Suppressor macrophage treated with lipopolysaccharide for 1 hour (primary cell): ENCODE measurements around the gene PPP2R3B.
"Not testable (repeated sequence)": the region's sequence is repeated elsewhere in the genome, so short reads cannot be mapped to it uniquely, and the experiment has no call there.

ENCODE experiments used
- DNase-seq, 3 donors: peaks; one replicate each; pipeline ENCODE4 v3.0.0-alpha.2; 2020 to 2022

PPP2R3B gene

DNA sequence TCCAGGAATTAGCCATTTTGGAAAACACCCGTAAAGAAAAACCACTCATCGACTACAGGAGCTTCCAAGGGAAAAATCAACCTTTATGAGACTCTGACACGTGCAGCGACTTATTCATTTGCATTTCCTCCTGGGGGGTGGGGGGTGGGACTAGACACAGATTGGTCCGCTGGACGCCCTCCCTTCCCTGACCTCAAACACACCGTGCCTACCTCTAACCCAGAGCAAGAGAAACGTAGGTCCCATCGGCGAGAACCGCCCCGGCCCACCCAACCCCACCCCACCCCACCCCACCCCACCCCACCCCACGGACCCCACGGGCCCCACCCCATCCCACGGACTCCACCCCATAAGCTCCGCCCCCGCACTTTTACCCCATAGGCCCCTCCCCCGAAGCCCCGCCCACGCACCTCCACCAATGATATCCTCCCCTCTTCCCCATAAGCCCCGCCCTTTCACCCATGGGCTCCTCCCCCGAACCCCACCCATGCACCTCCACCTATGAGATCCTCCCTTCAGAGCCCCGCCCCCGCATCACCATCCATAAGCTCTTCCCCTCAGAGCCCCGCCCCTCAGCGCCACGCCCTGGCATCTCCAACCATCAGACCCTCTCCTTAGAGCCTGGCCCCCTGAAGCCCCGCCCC, 69.2 kb downstream of the PPP2R3B start:
- peak; percentile 28 to 97 (median 91) for DNase-seq

DNA sequence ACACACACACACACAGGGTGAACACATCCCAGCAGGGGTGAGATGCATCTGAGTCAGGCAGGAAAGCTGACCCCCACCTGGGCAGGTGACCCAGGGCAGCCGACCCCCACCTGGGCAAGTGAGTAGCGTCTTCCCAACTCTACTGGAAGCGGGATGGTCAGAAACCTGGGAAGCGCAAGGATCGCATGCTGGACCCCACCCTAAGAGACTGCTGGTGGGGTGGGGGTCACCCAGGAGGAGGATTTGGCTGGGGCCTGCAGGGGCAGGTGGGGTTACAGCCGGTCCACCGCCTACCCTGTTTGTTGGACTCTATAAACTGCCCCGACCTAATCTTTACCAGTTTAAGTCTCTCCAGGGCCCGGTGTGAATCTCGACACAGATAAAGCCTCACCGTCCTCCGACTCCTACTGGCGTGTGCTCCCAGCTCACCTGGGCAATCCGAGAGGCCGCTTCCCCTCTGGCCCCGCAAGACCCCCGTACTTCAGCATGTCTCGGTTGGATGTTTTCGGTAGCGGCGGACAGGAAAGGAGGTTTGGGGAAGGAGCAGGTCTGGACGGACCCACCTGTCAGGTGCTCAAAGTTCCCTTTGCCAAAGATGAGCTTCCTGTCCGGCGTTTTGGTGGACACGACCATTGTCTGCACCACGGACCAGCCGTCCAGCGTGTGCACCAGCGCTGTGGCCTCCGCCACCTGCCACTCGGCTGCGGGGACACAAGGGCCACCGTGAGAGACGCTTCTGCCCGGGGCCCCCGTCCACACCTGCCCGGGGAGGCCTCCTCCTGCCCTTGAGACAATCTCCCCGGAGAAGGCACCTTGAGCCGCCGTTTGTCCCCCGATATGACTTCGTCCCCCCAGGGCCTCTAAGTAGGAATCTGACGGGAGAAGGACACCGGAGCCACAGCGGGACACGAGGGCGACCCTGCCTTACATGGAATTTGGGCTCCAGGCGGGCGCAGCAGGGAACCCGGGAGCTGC, 70.1 kb downstream of the PPP2R3B start:
- no peak for DNase-seq

DNA sequence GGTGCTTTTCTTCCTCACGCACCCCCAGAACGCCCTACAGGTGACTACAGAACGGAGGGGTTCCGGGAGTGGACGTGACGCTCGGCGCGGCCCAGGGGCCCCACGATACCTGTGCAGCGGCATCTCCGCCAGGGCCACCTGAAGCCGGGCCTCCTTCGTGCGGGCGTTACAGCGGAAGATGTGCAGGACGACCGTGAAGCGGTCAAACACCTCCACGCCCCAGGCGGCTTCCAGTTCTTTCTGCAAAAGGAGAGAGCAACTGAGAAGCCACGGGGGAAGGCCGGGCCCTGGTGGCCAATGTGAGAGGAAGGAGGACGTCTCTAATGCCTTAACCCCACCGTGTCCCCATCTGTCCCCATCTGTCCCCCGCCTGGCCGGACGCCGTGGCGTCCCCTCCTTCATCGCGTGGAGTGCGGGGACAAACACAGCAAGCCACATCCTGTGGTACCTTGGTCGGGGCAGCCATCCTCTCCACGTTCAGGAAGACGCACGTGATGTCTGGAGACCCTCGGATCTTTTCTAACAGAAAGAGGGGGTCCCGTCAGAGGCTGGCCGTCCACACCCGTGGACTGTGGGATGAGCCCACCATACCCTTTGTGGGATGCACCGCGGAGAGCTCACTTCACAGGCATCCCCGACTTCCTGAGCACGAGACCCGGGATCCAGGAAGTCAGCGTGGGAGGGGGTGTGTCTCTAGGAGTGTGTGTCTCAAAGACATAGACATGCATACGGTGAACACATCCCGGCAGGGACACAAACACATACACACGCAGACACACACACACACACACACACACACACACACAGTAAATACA, 71.7 kb downstream of the PPP2R3B start:
- DNase-seq: no peak

DNA sequence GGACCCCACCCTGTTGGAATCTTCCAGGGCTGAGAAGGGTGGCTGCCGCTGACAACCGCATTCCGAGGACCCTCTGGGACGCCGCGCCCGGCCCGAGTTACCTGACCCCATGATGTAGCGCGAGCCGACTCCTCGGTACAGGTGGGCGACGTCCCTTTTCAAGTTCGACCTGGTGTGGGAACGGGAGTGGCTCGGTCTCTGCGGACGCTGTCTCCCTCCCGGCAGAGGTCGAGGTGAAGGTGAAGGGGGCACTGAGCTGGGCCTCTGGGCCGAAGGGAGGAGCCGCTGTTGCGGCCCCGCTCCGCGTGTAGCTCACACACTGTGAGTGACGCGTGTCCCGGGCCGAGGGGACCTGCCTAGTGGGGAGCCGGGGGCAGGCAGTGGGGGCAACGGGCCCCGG, 72.7 kb downstream of the PPP2R3B start:
- no peak for DNase-seq

DNA sequence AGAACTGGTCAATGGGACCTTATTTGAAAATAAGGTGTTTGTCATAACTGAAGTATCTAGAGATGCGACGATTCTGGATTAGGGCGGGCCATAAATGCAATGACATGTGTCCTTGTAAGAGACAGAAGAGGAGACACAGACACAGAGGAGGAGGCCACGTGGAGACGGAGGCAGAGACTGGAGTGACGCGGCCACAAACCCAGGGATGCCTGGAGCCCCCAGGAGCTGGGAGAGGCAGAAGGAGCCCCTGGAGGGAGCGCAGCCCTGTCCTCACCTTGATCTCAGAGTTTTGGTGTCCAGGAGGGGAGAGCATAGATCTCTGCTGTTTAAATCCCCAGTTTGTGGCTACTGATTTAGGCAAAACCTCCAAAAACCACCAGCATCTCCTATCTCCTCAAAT, 73.2 kb downstream of the PPP2R3B start:
- no peak for DNase-seq

DNA sequence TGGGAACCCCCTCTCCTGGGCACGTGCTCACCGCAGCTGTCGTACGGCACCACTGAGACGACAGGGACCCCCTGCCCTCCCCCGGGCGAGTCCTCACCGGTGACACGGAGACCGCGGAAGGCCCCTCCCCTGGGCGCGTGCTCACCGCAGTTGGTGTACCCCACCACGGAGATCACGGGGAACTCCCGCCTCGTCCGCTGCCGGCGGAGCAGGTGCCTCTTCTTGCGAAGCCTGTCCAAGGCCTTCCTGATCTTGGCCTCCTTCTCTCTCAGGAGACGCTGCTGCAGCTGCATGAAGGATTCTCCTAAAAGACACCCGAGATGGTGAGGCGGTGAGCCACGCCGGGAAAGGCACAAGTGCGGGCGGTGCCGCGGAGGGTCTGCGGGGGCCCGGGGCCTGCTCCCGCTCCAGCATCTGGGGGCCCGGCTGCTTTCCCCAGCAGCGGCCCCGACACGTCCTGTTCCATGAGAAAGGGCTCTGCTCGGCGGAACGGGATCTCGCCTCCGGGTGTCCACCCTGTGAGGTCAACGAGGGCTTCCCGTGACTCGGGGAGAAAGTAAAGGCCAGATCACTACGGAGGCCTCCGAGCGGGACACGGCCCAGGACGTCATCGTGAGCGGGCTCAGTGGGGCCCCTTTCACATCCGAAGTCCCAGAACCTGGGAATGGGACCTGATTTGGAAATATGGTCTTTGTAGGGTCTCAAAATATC, 73.9 kb downstream of the PPP2R3B start:
- no peak for DNase-seq

DNA sequence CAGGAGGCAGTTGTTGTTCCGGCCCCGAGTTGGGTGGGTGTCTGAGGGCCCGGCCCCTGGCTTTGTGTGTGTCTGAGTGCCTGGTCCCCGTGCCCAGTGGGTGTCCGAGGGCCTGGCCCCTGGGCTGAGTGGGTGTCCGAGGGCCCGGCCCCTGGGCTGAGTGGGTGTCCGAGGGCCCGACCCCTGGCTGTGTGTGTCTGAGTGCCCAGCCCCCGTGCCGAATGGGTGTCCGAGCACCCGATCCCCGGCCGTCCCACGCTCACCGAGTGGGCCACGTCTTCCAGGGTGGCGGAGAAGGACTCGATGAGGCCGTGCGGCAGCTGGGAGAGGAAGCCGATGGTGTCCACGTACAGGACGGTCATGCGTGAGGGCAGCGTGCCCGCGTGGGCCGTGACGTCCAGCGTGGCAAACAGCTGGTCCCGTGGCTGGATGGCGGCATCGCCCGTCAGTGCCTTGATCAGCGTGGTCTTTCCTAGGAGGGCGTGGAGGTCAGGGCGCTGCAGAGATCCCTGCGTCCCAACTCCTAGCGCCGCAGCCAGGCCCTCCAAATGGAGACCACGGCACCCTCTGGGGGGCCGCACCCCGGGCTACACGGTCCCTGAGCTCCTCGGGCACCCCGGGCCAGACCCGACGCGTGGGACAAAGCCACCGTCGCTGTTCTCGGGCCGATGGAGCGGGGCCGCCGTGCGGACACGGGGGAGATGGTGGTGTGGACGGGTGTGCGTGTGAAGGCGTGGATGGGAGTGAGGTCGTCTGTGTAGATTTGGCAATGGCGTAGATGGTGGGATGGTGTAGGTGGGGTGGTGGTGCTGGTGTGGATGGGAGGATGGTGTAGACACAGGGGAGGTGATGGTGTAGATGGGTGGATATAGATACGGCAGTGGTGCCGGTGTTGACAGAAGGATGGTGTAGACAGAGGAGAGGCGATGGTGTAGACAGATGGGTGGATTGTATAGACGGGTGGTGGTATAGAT, 75.3 kb downstream of the PPP2R3B start:
- DNase-seq: no peak

DNA sequence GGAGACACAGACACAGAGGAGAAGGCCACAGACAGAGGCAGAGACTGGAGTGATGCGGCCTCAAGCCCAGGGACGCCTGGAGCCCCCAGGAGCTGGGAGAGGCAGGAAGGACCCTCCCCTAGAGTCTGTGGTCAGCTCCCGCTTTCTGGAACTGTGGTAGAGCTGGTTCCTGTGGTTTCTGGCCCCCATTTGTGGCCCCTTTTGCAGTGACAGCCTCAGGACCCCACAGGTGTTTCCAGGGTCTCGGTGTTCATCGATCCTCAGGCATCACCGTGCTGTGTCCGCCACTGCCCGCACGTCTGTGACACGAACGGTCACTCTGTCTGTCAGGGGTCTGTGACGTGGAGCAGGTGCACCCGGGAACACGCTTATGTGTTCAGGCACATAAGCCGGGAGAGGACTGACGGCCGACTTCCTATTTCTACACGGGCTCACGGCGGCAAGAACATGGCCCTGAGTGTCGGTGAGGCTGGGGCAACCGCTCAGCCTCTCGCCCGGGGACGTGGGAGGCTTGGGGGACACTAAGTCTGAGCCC, 76.0 kb downstream of the PPP2R3B start:
- DNase-seq: no peak

DNA sequence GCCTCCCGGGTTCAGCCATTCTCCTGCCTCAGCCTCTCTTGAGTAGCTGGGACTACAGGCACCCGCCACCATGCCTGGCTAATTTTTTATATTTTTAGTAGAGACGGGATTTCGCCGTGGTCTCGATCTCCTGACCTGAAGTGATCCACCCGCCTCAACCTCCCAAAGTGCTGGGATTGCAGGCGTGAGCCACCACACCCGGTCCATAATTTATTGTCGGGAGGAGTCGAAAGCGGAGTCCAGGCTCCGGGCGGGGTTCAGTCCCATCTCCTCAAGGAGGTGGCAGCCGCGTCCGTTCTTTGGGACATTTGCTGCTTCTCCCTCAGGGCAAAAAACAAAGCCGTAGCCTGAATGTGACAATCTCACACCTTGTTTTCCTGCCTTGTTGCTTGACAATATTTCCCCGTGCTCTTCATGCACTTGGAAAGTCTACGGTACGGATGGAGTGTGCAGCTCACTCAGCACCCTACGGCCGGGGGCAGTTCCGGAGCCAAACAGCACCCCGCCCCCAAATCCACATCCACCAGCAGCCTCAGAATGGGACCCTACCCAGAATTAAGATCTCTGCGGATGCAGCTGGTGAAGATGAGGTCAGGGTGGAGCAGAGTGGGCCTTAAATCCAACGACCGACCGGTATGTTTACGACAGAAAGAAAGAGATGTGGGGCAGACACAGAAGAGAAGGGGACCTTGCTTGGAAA, 77.7 kb downstream of the PPP2R3B start:
- DNase-seq: no peak

DNA sequence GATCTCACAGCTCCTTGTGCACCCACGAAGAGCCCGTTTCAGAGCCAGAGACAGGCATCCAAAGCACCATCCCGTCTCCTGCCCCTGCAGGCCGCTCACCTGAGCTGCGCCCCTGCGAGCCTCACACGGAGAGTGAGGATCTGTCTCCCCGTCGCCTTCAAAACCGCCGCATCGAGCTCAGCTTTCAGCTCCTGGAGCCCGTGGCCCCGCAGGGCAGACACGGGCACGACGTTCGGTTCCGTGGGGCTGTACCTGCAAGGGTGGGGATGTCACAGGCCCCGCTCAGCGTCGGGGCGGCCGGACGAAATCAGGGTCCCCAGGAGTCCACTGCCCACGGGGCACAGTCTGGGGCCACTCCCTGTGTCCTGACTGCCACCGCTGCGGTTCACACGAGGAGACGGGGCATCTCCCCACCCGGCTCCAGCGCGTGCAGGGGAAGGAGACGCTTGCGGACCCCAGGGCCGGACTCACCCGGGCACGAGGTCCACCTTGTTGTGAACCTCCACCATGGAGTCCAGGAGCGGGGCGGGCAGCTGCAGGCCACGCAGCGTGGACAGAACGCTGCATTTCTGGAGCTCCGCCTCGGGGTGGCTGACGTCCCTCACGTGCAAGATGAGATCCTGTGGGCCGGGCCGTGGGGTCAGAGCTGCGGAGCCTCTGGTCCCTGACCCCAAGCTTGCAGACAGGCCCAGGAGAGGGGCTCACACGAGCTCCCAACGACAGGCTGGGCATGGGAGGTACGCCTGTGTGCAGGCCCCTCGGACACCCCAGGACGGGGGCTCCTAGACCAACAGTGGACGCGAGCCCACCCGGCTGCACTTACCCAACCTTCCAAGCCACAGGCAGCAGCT, 79.2 kb downstream of the PPP2R3B start:
- no peak for DNase-seq

DNA sequence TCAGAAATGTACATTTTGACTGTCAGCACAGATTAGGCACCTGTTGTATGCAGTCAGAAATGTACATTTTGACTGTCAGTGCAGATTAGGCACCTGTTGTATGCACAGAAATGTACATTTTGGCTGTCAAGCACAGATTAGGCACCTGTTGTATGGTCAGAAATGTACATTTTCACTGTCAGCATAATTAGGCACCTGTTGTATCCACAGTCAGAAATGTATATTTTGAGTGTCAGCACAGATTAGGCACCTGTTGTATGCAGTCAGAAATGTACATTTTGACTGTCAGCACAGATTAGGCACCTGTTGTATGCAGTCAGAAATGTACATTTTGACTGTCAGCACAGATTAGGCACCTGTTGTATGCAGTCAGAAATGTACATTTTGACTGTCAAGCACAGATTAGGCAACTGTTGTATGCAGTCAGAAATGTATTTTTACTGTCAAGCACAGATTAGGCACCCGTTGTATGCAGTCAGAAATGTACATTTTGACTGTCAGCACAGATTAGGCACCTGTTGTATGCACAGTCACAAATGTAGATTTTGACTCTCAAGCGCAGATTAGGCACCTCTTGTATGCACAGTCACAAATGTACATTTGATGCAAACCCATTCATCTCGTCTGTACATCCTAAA, 80.0 kb downstream of the PPP2R3B start:
- not testable (repeated sequence) for DNase-seq

DNA sequence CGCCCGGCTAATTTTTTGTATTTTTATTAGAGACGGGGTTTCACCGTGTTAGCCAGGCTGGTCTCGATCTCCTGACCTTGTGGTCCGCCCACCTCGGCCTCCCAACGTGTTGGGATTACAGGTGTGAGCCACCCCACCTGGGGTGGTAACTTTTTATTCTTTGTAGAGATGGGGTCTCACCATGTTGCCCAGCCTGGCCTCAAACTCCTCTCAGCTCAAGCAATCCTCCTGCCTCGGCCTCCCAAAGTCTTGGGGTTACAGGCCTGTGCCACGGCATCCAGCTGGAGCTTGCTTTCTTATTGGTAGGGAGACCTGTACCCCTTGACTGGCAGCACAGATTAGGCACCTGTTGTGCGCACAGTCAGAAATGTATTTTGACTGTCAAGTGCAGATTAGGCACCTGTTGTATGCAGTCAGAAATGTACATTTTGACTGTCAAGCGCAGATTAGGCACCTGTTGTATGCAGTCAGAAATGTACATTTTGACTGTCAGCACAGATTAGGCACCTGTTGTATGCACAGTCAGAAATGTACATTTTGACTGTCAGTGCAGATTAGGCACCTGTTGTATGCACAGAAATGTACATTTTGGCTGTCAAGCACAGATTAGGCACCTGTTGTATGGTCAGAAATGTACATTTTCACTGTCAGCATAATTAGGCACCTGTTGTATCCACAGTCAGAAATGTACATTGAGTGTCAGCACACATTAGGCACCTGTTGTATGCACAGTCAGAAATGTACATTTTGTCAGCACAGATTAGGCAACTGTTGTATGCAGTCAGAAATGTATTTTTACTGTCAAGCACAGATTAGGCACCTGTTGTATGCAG, 80.7 kb downstream of the PPP2R3B start:
- not testable (repeated sequence) for DNase-seq

DNA sequence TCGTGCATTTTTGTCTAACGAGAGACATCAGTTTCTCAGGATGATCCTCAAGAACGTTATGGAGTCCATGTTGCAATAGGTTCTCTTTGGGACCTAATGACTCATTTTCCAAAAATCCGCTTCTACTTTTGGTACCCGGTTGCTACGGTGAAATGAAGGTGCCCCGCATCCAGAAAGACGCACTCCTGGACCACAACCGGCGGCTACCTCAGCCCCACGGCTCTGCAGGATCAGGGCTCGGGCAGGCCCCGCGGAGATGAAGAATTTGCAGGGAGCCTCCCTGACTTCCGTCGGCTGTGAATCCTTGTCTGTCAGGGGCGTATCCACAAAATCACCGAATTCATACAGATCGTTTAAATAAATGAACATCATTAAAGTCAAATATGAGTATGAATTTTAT, 83.7 kb downstream of the PPP2R3B start:
- no peak for DNase-seq

DNA sequence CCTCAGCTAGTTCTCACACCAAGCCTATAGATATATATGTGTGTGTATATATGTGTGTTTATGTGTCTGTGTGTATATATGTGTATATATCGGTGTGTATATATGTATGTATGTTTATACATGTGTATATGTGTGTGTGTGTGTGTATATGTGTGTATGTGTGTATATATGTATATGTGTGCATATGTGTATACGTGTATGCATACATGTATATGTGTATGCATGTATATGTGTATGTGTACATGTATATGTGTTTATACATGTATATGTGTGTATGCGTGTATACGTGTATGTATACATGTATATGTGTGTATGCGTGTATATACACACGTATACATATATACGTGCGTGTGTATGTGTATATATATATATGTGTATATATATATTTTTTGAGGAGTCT, 86.4 kb downstream of the PPP2R3B start:
- DNase-seq: no peak

DNA sequence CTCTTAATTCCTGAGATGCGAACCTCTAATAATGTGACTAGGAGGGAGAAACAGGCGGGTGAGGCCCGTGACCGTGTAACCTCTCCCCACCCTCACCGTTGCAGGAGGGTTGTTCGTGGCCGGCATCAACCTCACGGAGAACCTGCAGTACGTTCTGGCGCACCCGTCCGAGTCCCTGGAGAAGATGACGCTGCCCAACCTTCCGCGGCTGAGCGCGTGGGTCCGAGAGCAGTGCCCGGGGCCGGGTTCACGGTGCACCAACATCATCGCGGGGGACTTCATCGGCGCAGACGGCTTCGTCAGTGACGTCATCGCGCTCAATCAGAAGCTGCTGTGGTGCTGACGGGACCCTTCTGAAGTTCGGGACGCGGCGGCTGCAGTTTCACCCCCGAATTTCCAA, 87.7 kb downstream of the PPP2R3B start:
- DNase-seq: no peak

DNA sequence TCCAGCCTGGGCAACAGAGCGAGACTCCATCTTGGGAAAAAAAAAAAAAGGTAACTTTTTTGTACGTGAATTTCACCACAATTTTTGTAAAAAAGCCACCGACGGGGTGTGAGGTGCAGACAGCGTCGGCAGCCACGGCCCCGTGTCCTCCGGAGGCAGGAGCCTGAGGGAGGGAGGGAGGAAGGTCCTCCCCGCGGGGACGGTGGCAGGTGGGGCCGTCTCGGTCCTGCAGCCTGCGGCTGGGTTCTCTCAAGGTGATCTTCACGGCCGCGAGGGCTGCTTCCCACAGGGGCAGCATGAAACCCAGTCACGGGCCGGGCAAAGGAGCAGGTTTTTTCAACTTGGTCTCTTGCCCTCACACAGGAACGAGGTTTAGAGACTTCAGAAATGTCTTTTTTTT, 91.6 kb downstream of the PPP2R3B start:
- DNase-seq: no peak

DNA sequence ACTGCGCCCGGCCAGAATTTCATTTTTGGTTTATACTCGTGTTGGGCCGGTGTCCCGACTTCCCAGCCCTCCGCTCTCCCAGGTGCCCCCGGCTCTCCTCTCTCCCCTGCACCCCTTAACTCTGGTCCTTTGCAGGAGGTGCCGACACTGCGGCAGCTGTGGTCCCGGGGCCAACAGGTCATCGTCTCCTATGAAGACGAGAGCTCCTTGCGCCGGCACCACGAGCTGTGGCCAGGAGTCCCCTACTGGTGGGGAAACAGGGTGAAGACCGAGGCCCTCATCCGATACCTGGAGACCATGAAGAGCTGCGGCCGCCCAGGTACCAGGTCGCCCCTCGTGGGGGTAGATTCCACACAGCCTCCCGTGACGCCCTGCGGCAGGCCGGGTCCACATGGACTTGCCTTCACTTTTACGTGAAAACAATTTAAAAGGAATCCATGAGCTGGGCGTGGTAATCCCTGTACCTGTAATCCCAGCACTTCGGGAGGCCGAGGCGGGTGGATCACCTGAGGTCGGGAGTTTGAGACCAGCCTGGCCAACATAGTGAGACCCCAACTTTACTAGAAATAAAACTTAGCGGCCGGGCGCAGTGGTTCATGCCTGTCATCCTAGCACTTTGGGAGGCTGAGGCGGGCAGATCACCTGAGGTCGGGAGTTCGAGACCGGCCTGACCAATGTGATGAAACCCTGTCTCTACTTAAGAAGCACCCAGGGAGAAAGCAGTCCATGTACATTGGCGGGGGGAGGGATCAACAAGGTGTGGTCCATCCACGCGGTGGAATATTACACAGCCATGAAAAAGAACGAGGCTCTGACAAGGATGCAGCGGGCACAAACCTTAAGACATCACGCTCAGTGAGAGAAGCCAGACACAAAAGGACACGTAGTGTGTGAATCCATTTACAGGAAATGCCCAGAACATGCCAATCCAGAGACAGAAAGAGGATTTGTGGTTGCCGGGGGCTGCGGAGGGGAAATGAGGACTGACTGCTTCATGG, 93.5 kb downstream of the PPP2R3B start:
- DNase-seq: no peak
